HepG2 (cell line): ENCODE measurements around the gene SEC14L6. TPM values are rescaled to one million over a fixed set of nuclear protein-coding genes. Genes with fewer than 3 reads are reported as not detected.

Source experiments
- ATAC-seq: fragments of 200-7000 bp; cut with Tn5 transposase; 3 replicates; pipeline ENCODE4 v1.9.1; 2020; ENCODE audit warnings: mild to moderate bottlenecking, moderate library complexity
- BruUV-seq: library from RNA; stranded (reverse); fragments of 400-500 nt; replicated peaks from 2 replicates; lab custom pipeline; 2021; lab: Mats Ljungman, UMichigan
- CTCF ChIA-PET: fragments of 300-600 bp; formaldehyde crosslinking; extraction: SDS; loops from one replicate; lab custom pipeline; 2021; ENCODE audit warnings: low total read pairs, inconsistent platforms, low intra/inter-chr PET ratio; lab: Yijun Ruan, JAX
- POLR2A ChIA-PET: fragments of 350-600 bp; sonication (Branson Sonifier 250); formaldehyde crosslinking; loops from one replicate; lab custom pipeline; 2020; ENCODE audit warnings: antibody characterized with exemption, inconsistent platforms; lab: Yijun Ruan, JAX
- DNase-seq: peaks from one replicate; pipeline ENCODE4 v3.0.0-alpha.2; 2015; ENCODE audit warnings: low spot score
- FAIRE-seq: peaks from 3 replicates; lab custom pipeline; 2011; peaks lifted over from hg19 to GRCh38; lab: Jason Lieb, UNC
- H2AFZ ChIP-seq: one replicate; pipeline ENCODE4 v1.6.1; 2011; ENCODE audit warnings: low read length, inconsistent platforms
- H3K27ac ChIP-seq: fragments of 300-600 bp; 3 replicates; pipeline ENCODE4 v1.8.0; 2011; ENCODE audit warnings: mixed run types, mild to moderate bottlenecking, mixed read lengths, low read length, inconsistent platforms; ENCODE audit not compliant: insufficient read depth; ENCODE audit errors: extremely low read length
- H3K27me3 ChIP-seq, 2 experiments: fragments of 200-600 bp in 1 of 2; 2 replicates in 1 of 2; 3 replicates in 1 of 2; pipeline versions ENCODE4 v1.6.0 to v1.8.0; 2011; ENCODE audit warnings: low read length in 2 of 2, mild to moderate bottlenecking in 2 of 2, moderate library complexity in 2 of 2, inconsistent platforms in 1 of 2; ENCODE audit not compliant: insufficient read depth in 2 of 2, control insufficient read depth in 1 of 2
- H3K36me3 ChIP-seq, 2 experiments: fragments of 200-600 bp in 1 of 2; replicated peaks in 1 of 2; 2 replicates in 1 of 2; 3 replicates in 1 of 2; pipeline versions ENCODE4 v1.5.1 to v1.8.0; 2011; ENCODE audit warnings: low read length in 2 of 2, inconsistent platforms in 1 of 2; ENCODE audit not compliant: insufficient read depth in 2 of 2, control insufficient read depth in 1 of 2
- H3K4me1 ChIP-seq: 2 replicates; pipeline ENCODE4 v1.5.1; 2012; ENCODE audit warnings: low read length, inconsistent platforms; ENCODE audit not compliant: insufficient read depth
- H3K4me2 ChIP-seq: 2 replicates; pipeline ENCODE4 v1.6.0; 2011; ENCODE audit warnings: low read depth, low read length, inconsistent platforms
- H3K4me3 ChIP-seq, 3 experiments: fragments of 200-600 bp in 1 of 3; sonication (generic), shearing (Covaris generic) in 1 of 3; replicated peaks in 1 of 3; 2 replicates each; pipeline ENCODE4 v1.5.1; 2011 to 2016; ENCODE audit warnings: low read length in 3 of 3, inconsistent platforms in 2 of 3, low read depth in 2 of 3, mild to moderate bottlenecking in 2 of 3, control low read depth in 1 of 3, mixed read lengths in 1 of 3; ENCODE audit not compliant: insufficient read depth in 1 of 3
- H3K79me2 ChIP-seq: one replicate; pipeline ENCODE4 v1.6.1; 2011; ENCODE audit warnings: low read length, inconsistent platforms; ENCODE audit not compliant: insufficient read depth
- H3K9ac ChIP-seq: 2 replicates; pipeline ENCODE4 v1.6.0; 2011; ENCODE audit warnings: mild to moderate bottlenecking, low read depth, low read length, inconsistent platforms; ENCODE audit not compliant: insufficient read depth
- H3K9me3 ChIP-seq: 2 replicates; pipeline ENCODE4 v1.5.1; 2012; ENCODE audit warnings: mild to moderate bottlenecking, low read length
- H4K20me1 ChIP-seq: 2 replicates; pipeline ENCODE4 v1.6.0; 2011; ENCODE audit warnings: inconsistent platforms, mild to moderate bottlenecking, low read length, moderate library complexity; ENCODE audit not compliant: insufficient read depth
- HNF4A ChIP-seq: sonication (generic); formaldehyde crosslinking; IDR thresholded peaks from 2 replicates; pipeline ENCODE4 v1.4.0; 2020; ENCODE audit warnings: missing genetic modification reagents
- KAT7 ChIP-seq: IDR thresholded peaks from 2 replicates; pipeline ENCODE4 v1.6.1; 2018; ENCODE audit warnings: borderline replicate concordance, missing compliant biosample characterization
- RFX5 ChIP-seq: IDR thresholded peaks from 2 replicates; pipeline ENCODE4 v1.6.1; 2011; ENCODE audit warnings: low read depth, low read length, improper control_type of control experiment
- RFXANK ChIP-seq: IDR thresholded peaks from 2 replicates; pipeline ENCODE4 v1.6.1; 2016
- SIN3B ChIP-seq: fragments of 150-350 bp; IDR thresholded peaks from 2 replicates; pipeline ENCODE4 v1.6.1; 2014; ENCODE audit warnings: low read length
- THAP11 ChIP-seq: IDR thresholded peaks from 2 replicates; pipeline ENCODE4 v1.6.1; 2016; ENCODE audit warnings: missing biosample characterization, missing genetic modification reagents
- YEATS2 ChIP-seq: sonication (generic); formaldehyde crosslinking; IDR thresholded peaks from 2 replicates; pipeline ENCODE4 v1.4.0; 2020; ENCODE audit warnings: missing genetic modification reagents, borderline replicate concordance
- ZKSCAN1 ChIP-seq: fragments of 150-350 bp; IDR thresholded peaks from 2 replicates; pipeline ENCODE4 v1.6.1; 2014; ENCODE audit warnings: low read length
- WGBS: methylation state at CpG from one replicate; pipeline ENCODE4 v1.1.6; 2017; ENCODE audit warnings: low lambda C conversion rate; 5-methylcytosine and 5-hydroxymethylcytosine counted together
- in situ Hi-C: cut with HindIII; loops from 2 replicates; pipeline ENCODE4 v1.10.0; 2017; ENCODE audit warnings: low pct_unique_long_range_greater_than_20kb; ENCODE audit not compliant: extremely low pct_ligation_motif_present
- intact Hi-C: fragments of 100-400 bp; cut with micrococcal nuclease; formaldehyde crosslinking; loops from one replicate; pipeline ENCODE4 v1.10.0; 2022; ENCODE audit not compliant: unreplicated experiment
- polyA plus RNA-seq, 8 experiments: library from polyadenylated mRNA; depleted of rRNA in 3 of 8; stranded (reverse) in 7 of 8; unstranded in 1 of 8; fragments of >200 nt; fragmentation: Illumina TruSeq in 4 of 8; extraction: Trizol in 4 of 8; gene quantifications; 2 replicates each; pipeline versions ENCODE4 v1.2.1 to v1.2.3, GENCODE V29; 2011 to 2016; ENCODE audit warnings: low read depth in 4 of 8, missing spikeins in 1 of 8, mixed read lengths in 1 of 8; ENCODE audit not compliant: insufficient read depth in 1 of 8
- total RNA-seq, 5 experiments: library from RNA; depleted of rRNA; stranded (reverse); fragments of >200 nt; fragmentation: Illumina TruSeq; extraction: Trizol; gene quantifications; 2 replicates each; pipeline ENCODE4 v1.2.3, GENCODE V29; 2016; ENCODE audit warnings: low read depth in 1 of 5
- TF ChIP-seq, protein P1 (sequence below): IDR thresholded peaks from 2 replicates; pipeline ENCODE4 v1.6.1; 2016; ENCODE audit warnings: missing genetic modification reagents, missing compliant biosample characterization
- TF ChIP-seq, protein P2 (sequence below): sonication (generic); formaldehyde crosslinking; IDR thresholded peaks from 2 replicates; pipeline ENCODE4 v1.5.0; 2020; ENCODE audit warnings: mild to moderate bottlenecking, missing genetic modification reagents, borderline replicate concordance

SEC14L6 gene
- total and polyA plus RNA-seq, 2 of the 13 experiments (the other 11 are each of a cell fraction or from before 2014, with no cell fraction given), result 0.09 to 9.3 TPM

DNA sequence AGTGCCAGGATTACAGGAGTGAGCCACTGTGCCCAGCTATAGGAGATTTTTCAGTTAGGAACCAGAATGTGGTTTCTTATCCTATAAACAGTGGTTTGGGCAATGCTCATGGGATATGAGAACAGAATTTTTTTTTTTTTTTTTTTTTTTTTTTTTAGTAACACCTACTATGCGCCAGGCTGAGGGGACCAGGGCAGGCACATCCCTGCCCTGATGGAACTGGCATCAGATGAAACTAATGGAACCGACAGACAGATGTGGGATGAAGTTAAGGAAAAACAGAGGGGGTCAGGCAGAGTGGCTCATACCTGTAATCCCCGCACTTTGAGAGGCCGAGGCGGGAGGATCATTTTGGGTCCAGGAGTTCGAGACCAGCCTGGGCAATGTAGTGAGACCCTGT lies 45.9 kb downstream of the SEC14L6 start:
- no peaks in the 10 kb centered on the region for H3K9me3 ChIP-seq
- in situ Hi-C loops, result no loop called here
- intact Hi-C loops, result no loop called here
- H3K4me2 ChIP-seq, result no peak overlapping the region
- no peak overlapping the region for H3K4me3 ChIP-seq
- no peak for FAIRE-seq
- H4K20me1 ChIP-seq, result no peaks in the 10 kb centered on the region
- H3K79me2 ChIP-seq, result no peaks in the 10 kb centered on the region
- H3K9ac ChIP-seq, result no peak overlapping the region
- no TSS peak for BruUV-seq
- H3K27ac ChIP-seq, result no peak overlapping the region
- CTCF ChIA-PET, result no interaction called here
- H3K4me1 ChIP-seq, result peaks cover 53% of the 10 kb centered on the region
- H2AFZ ChIP-seq, result no peak overlapping the region
- no peaks in the 10 kb centered on the region for H3K36me3 ChIP-seq
- H3K27me3 ChIP-seq, result peaks cover 0 to 10% of the 10 kb centered on the region in 2 experiments; a peak in 1 of 5 replicates
- DNase-seq, result no peak
- TF ChIP-seq ZKSCAN1 (peak; percentile 78; the same call in 1 of the 2 replicates), YEATS2 (CRISPR knock-in tag) (no peak)
- ATAC-seq, result no peak
- POLR2A ChIA-PET, result no interaction called here
- 77% methylated on average over 6 of the region's 6 CpGs for WGBS

DNA sequence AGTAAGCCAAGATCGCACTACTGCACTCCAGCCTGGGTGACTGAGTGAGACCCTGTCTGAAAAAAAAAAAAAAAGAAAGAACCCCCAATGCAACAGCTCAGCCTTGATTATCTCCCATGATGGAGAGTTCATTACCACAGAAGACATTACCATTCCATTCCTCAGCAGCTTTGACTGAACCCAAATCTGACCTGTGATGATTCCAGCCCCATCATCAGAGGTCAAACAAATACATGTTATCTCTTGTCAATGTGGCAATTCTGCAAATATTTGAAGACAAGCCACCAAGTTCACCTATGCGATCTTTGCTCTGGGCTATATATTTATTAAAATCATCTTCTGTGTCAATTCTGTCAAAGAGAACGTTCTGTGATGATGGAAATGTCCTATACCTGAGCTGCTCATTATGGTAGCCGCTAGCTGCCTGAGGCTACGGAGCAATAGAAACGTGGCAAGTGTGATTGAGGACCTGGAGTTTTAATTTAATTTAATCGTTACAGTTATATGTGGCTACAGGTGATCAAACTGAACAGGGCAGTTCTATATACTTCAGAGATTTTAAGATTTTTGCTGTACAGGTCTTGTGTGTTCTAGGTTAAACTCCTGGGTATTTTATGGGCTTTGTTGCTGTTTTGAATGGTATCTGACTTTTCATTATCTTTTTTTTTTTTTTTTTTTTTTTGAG lies 48.9 kb downstream of the SEC14L6 start:
- intact Hi-C loops (no loop called here), in situ Hi-C loops (no loop called here)
- Histone ChIP-seq H3K4me3 (no peak overlapping the region), H3K4me2 (peak overlapping the region; percentile 45; the same call in 1 of the 2 replicates), H4K20me1 (no peaks in the 10 kb centered on the region), H3K27me3 (peaks cover 0 to 29% of the 10 kb centered on the region in 2 experiments; a peak in 3 of 5 replicates), H3K9ac (no peak overlapping the region), H2AFZ (no peak overlapping the region), H3K4me1 (peaks cover 22% of the 10 kb centered on the region), H3K79me2 (no peaks in the 10 kb centered on the region), H3K36me3 (no peaks in the 10 kb centered on the region), H3K27ac (no peak overlapping the region), H3K9me3 (no peaks in the 10 kb centered on the region)
- ATAC-seq, result peak; percentile 60
- WGBS, result 4% methylated on average over 7 of the region's 7 CpGs
- ChIA-PET POLR2A (interaction anchor here (0.5 to 1.5 kb wide), 2 partner anchors 105 to 429 kb away, joined by 4 to 5 read pairs; no protein-coding TSS in a partner anchor), CTCF (no interaction called here)
- peak; percentile 69 for DNase-seq
- no TSS peak for BruUV-seq
- peak; percentile 39 for FAIRE-seq
- TF ChIP-seq SIN3B, result no peak
- 0 out of 2 replicates have a peak, but pooled peaks have one; percentile 17 for TF ChIP-seq THAP11 (CRISPR knock-in tag)
- TF ChIP-seq, protein P1, sequence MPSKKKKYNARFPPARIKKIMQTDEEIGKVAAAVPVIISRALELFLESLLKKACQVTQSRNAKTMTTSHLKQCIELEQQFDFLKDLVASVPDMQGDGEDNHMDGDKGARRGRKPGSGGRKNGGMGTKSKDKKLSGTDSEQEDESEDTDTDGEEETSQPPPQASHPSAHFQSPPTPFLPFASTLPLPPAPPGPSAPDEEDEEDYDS (CRISPR knock-in tag), result no peak
- peak; percentile 66 for TF ChIP-seq HNF4A
- no peak for TF ChIP-seq KAT7
- TF ChIP-seq RFX5, result no peak
- TF ChIP-seq, protein P2, sequence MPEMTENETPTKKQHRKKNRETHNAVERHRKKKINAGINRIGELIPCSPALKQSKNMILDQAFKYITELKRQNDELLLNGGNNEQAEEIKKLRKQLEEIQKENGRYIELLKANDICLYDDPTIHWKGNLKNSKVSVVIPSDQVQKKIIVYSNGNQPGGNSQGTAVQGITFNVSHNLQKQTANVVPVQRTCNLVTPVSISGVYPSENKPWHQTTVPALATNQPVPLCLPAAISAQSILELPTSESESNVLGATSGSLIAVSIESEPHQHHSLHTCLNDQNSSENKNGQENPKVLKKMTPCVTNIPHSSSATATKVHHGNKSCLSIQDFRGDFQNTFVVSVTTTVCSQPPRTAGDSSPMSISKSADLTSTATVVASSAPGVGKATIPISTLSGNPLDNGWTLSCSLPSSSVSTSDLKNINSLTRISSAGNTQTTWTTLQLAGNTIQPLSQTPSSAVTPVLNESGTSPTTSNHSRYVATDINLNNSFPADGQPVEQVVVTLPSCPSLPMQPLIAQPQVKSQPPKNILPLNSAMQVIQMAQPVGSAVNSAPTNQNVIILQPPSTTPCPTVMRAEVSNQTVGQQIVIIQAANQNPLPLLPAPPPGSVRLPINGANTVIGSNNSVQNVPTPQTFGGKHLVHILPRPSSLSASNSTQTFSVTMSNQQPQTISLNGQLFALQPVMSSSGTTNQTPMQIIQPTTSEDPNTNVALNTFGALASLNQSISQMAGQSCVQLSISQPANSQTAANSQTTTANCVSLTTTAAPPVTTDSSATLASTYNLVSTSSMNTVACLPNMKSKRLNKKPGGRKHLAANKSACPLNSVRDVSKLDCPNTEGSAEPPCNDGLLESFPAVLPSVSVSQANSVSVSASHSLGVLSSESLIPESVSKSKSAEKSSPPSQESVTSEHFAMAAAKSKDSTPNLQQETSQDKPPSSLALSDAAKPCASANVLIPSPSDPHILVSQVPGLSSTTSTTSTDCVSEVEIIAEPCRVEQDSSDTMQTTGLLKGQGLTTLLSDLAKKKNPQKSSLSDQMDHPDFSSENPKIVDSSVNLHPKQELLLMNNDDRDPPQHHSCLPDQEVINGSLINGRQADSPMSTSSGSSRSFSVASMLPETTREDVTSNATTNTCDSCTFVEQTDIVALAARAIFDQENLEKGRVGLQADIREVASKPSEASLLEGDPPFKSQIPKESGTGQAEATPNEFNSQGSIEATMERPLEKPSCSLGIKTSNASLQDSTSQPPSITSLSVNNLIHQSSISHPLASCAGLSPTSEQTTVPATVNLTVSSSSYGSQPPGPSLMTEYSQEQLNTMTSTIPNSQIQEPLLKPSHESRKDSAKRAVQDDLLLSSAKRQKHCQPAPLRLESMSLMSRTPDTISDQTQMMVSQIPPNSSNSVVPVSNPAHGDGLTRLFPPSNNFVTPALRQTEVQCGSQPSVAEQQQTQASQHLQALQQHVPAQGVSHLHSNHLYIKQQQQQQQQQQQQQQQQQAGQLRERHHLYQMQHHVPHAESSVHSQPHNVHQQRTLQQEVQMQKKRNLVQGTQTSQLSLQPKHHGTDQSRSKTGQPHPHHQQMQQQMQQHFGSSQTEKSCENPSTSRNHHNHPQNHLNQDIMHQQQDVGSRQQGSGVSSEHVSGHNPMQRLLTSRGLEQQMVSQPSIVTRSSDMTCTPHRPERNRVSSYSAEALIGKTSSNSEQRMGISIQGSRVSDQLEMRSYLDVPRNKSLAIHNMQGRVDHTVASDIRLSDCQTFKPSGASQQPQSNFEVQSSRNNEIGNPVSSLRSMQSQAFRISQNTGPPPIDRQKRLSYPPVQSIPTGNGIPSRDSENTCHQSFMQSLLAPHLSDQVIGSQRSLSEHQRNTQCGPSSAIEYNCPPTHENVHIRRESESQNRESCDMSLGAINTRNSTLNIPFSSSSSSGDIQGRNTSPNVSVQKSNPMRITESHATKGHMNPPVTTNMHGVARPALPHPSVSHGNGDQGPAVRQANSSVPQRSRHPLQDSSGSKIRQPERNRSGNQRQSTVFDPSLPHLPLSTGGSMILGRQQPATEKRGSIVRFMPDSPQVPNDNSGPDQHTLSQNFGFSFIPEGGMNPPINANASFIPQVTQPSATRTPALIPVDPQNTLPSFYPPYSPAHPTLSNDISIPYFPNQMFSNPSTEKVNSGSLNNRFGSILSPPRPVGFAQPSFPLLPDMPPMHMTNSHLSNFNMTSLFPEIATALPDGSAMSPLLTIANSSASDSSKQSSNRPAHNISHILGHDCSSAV, result no peak
- no peak for TF ChIP-seq RFXANK (CRISPR knock-in tag)
